NCI-H2196 (cell line): Measurements from ENCODE around the gene TMPRSS9.

Source experiments
- DNase-seq: peaks from one replicate; lab custom pipeline; 2025; ENCODE audit not compliant: unreplicated experiment; lab: John Stamatoyannopoulos, UW

Gene TMPRSS9

DNA sequence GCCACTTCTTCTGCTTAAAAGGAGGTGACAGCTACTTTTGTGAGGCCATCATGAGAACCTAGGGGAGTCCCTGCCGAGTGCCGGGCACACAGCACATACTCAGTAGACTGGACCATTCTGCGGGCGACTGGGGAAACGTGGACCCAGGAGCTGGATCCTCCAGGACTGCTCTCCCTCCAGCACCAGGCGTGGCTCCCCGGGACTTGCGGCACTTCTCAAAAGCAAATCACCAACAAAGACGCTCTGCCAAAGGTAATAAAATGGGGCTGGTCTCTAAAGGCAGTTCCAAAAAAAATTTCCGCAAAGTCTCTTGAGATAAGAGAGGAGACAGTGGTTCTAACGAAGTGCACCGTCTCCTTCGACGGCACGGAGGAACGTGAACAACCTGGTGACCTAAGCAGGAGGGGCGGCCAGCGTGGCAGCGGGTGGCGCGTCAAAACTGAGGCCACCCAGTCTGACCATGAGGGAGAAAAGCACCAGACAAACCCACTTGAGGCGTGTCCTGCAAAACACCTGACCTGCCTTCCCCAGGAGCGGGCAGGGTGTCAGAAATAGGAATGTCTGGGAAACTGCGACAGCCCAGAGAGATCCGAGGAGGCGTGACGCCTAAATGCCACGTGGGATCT is 1.4 kb upstream of the TMPRSS9 start:
- no peak for DNase-seq

DNA sequence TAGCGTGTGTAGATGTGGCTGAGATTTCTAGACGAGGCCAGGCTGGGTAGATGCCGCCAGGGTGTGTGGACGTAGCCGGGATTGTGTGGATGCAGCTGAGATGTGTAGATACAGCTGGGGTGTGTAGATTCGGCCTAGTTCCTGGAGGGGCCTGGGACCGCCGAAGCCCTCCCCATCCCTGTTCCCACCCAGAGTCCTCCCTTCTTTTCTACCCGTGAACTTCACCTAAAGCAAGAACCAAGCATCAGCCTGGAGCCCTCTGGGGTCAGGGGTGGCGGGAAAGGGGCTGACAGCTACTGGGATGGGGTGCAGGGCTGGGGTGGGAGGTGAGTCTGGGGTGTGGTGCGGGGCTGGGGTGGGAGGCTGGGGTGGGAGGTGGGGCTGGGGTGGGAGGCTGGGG is 768 bp downstream of the TMPRSS9 start:
- DNase-seq = no peak

DNA sequence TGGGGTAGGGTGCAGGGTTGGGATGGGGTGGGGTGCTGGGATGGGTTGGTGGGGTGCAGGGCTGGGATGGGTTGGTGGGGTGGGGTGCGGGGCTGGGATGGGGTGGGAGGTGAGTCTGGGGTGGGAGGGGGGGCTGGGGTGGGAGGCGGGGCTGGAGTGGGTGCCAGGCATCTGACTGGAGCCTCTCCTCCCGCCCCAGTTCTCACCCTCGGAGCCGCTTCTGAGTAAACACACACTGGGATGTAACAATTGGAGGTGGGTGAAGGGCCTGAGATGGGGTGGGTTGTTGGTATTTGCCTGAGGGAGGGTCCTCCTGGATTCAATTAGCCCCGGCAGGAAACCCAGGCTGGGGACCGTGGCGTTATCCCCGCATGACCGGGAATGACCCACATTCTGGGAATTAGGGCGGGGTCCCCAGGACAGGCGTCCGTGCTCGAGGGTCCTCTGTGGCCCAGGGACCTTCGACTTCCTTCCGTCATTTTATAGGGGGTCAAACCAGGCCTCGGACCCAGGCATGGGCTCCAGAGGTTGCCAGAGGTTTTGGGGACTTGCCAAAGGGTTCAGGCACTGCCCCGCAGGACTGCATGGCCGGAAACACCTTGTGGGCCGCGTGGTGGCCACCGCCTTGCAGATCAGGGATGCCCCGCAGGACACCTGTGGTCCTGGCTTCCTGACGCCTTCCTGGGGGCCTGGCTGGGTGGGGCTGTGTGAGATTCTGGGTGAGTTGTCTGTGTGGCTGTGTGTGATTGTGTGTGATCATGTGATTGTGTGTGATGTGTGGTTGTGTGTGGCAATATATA is 1.4 kb downstream of the TMPRSS9 start:
- DNase-seq = no peak

DNA sequence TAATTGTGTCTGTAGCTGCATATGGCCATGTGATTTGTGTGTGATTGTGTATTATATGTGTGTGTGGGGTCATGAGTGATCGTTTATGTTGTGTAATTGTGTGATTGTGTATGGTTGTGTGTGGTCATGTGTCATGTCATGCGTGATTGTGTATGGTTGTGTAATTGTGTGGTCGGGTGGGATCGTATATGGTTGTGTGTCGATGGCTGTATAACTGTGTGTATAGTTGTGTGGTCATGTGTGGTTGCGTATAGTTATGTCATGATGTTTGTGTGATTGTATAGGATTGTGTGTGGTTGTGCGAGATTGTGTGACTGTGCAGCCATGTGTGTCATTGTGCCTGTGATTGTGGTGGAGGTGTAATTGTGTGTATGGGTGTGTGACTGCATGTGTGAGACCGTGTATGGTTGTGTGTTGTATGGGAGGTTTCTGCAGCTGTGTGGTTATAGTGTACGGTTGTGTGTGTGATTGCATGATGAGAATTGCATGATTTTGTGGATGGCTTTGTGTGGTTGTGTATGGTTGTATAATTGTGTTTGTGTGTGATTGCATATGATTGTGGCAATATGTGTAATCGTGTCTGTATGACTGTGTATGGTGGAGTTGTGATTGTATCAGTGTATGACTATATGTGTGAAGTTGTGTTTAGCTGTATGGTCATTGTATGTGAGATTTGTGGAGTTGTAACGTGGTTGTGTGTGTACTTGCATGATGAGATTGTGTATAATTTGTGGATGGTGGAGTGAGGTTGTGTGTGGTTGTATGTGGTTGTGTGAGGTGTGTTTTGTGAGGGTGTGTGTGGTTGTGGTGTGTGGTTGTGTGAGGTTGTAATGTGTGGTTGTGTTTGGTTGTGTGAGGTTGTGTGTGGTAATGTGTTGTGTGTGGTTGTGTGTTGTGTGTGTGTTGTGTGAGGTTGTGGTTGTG is 2.2 kb downstream of the TMPRSS9 start:
- DNase-seq = no peak

DNA sequence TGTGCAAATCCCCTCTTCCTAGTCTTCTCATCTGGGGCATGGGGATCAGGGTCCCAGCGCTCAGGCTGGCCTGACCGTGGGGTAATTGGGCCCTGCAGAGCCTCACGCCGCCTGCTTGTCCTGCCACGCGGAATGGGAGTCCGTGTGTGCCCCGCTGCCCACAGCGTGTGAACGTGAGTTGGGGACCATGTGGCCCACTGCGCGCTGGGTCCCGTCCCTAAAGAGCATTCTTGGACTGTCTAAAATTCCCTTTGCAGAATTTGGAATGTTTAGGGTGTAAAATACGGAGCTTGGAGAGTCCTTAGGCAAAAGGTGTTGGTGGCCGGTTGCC is 2.9 kb downstream of the TMPRSS9 start:
- no peak for DNase-seq

DNA sequence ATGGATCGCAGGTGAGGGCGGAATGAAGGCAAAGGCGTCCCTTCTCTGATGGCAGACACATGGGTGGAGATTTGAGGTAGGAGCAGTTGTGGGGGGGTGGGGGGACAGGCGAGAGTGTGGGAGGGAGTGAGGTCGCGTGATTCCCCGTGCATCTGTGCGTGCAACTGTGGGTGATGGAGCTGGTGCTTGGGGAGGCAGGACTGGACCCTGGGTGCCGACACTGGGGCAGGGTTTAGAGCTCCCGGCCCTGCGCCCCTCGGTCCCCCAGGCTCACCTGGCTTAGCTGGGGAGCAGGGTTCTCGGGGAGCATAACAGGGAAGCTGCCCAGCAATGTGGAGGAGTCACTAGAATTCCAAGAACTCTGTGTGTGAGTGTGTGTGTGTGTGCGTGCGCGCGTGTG is 3.4 kb downstream of the TMPRSS9 start:
- no peak for DNase-seq

DNA sequence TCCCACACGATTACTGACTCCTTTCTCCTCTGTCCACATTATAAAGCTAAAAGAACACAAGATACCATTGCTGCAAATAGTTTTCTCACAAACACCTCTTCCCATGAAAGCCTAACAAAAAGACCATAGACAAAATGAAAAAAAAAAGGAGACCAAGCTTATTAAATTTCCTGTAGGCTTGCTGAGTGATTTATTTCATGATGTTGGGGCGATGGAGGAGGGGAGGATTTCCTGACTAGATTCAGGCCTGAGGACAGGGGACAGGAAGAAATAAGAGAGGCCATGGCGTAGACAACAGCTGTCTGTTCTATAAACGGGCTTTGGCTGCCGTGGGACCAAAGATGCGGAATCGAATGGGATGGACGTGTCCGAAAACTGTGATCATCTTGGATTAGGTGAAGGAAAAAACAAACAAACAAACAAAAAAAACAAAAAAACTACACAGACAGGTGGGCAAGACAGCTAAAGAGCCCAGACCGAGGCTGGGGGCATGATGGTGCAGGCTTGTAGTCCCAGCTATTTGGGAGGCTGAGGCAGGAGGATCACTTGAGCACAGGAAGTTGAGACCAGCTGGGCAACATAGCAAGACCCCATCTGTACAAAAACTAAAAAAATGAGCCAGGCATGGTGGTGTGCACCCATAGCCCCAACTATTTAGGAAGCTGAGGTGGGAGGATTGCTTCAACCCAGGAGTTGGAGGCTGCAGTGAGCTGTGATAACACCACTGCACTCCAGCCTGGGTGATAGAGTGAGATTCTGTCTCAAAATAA is 5.3 kb downstream of the TMPRSS9 start:
- no peak for DNase-seq

DNA sequence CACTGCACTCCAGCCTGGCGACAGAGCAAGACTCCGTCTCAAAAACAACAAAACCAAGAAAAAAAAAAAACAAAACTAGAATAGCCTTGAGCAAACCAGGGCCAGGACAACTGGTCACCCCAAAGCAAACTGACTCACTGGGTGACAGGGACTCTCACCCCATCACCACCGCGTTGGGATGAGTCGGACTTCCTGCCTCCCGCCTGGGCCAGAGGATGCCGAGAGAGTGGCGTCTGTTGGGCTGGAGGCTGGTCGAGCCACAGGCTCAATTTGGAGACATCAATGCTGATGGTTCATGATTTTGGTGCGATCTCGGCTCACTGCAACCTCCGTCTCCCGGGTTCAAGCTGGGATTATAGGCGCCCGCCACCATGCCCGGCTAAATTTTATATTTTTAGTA is 11.6 kb downstream of the TMPRSS9 start:
- DNase-seq = no peak

DNA sequence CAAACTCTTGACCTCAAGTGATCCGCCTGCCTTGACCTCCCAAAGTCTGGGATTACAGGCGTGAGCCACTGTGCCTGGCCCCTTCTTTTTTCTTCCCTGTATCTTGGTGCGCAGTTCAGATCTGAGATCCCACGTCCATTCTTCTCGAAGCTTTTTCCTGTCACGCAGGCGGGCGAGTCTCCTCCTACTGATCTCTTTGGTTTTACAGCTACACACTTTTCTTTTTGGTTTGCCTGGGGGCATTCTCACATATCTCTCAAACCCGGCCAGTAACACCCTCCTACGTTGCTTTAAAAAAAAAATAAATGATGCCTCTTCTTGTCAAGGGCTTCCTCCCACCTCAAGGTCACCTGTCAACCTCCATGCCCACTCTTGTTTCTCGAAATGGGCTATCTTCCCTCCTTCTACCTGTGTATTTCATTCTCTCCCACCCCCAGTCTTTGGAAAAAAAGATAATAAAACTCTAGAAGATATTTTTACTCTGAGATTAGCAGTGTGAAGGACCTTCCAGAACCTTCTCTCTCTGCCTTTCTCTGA is 12.1 kb downstream of the TMPRSS9 start:
- no peak for DNase-seq

DNA sequence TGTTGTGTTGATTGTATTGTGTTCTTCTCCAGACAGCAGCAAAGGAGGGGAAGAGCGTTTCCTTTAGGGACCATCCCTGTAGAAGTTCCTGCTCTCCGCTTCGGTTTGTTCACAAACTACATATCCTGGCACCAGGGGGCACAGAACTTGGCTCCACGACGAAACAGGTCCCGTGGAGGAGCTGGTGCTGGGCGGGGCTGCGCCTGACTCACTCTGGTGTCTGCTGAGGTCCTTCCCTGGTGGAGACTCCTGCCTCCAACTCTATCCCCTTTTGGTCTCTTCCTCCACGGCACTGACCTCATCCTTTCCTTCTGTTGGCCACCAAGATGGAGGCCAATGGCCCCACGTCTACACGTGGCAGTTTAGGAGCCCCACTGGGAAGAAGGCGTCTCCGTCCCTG is 14.7 kb downstream of the TMPRSS9 start:
- DNase-seq = no peak

DNA sequence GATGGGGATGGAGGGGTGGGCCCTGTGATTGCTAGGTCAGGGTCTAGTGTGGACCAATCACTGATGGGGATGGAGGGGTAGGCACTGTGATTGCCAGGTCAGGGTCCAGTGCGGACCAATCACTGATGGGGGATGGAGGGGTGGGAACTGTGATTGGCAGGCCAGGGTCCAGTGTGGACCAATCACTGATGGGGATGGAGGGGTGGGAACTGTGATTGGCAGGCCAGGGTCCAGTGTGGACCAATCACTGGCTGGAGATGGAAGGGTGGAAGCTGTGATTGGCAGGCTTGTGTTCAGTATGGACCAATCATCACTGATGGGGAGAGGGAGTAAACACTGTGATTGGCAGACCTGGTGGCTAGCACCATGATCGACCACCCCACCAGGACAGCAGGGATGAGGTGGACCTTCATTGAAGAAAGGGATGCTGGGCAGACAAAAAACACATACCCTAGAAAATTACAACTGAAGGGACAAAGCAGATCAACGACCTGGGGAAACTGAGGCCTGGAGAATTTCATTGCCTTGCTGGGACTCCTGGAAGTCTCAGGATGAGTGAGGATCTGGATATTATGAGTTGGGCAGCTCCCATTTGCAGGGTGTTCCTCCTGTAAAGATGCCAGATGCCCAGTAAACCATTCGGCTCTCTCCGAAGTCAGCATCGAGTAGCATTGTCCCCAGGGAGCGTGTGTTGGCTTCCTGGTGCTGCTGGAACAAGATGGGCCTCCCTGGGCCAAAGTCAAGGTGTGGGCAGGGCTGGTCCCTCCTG is 15.5 kb downstream of the TMPRSS9 start:
- no peak for DNase-seq

DNA sequence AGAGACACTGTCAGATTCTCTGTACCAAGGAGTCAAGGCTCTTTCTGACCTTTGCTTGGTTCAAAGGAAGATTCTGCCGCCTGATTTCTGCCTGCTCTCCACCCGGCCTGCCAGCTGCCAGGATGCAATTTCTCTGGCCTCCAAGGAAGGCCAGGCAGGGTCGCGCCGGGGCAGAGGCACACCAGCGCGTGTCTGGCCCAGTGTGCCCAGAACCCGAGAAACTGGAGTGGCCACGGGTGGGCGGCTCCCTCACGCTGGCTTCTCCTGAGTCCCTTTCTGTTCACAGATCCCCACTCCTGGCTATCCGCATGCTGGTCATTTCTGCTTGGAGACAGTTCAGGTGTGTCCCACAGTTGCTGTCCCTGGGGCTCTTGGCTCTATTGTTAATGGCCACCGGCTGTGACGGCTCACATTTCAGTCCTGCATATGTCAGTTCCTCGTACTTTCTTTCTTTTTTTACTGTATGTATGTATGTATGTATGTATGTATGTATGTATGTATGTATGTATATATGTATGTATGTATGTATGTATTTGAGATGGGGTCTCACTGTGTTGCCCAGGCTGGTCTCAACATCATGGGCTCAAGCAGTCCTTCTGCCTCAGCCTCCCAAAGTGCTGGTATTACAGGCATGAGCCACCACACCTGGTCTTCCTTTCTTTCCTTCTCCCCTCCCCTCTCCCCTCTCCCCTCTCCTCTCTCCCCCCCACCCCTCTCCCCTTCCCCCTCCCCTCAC is 16.9 kb downstream of the TMPRSS9 start:
- peak; percentile 32 for DNase-seq

DNA sequence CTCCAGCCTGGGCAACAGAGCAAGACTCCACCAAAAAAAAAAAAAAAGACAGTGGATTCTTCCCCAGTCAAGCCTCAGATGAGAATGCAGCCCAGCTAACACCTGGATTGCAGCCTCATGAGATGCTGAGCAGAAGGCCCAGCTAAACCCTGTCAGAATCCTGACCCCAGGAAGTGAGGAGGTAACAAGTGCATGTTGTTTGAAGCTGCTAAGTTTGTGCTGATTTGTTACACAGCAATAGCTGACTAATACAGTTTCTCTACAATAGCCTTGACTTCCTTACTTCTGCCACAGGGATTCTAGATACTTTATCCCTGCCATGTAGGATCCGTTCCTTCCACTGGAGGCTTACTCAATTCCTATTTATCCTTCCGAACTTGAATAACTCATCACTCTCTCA is 20.5 kb downstream of the TMPRSS9 start:
- no peak for DNase-seq

DNA sequence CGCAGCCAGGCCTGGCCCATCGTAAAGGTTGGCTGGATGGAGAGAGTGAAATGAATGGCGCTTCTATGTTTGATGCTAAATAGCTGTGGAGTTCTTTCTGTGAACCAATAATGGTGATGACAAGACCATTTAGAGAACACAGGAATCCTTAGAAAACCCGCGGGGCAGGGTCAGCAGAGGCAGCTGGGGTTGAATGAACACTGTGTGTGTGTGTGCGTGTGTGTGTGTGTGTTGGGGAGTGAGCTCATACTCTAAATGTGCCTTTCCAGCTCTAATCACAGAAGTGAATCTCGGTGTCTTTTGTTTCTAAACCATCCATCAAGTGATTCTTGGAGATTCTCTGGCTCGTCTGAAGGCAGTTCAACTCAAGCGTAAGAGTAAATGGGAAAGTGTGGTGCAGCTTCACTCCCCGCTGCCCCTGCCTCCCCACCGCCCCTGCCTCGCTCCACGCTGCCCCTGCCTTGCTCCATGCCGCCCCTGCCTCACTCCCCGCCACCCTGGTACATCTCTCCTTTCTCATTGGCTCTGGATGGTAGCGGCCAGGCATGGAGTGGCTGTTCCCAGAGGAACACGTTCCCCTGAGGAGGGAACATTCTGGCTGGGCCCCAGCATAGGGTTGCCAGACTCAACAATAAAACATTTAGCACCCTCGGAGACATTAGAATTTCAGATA is 21.2 kb downstream of the TMPRSS9 start:
- no peak for DNase-seq

DNA sequence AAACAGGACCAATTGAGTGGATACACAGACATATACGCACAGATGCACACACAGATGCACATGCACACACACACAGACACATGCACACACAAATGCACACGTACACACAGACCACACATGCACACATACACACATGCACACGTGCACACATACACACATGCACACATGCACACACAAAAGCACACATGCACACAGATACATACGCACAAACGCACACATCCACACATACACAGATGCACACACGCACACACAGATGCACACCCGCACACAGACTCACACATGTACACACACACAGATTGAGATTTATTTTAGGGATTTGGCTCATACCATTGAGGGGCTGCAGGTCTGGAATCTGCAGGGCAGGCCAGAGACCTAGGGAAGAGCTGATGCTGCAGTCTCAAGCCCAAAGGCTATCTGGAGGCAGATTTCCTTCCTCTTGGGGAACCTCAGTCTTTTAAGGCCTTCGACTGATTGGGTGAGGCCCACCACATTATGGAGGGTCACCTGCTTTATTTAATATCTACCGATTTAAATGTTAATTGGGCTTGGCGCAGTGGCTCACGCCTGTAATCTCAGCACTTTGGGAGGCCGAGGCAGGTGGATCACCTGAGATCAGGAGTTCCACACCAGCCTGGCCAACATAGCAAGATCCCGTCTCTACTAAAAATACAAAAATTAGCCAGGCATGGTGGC is 22.6 kb downstream of the TMPRSS9 start:
- DNase-seq = no peak

DNA sequence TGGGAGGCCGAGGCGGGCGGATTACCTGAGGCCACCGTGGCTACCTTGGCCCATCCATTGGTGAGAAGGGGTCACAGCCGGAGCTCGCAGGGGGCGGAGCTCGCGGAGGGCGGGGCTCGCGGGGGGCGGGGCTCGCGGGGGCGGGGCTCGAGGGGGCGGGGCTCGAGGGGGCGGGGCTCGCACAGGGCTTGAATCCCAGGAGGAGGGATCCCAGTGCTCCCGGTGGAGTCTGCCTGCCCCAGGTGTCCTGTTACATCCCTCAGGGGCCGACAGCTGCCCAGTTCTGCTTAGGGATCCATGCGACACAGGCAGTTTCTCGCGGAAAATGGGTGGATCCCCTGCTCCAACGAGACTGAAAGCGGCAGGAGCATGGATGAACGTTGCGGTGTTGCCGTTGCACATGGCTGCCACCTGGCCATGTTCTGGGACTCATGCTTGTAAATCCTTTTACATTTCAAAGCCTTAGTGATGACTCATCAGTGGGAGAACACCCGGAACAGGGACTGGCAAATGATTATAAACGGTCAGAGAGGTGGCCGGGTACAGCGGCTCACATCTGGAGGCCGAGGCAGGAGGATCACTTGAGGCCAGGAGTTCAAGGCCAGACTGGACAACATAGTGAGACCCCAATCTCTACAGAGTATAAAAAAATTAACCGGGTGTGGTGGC is 25.1 kb downstream of the TMPRSS9 start:
- DNase-seq = peak; percentile 88

DNA sequence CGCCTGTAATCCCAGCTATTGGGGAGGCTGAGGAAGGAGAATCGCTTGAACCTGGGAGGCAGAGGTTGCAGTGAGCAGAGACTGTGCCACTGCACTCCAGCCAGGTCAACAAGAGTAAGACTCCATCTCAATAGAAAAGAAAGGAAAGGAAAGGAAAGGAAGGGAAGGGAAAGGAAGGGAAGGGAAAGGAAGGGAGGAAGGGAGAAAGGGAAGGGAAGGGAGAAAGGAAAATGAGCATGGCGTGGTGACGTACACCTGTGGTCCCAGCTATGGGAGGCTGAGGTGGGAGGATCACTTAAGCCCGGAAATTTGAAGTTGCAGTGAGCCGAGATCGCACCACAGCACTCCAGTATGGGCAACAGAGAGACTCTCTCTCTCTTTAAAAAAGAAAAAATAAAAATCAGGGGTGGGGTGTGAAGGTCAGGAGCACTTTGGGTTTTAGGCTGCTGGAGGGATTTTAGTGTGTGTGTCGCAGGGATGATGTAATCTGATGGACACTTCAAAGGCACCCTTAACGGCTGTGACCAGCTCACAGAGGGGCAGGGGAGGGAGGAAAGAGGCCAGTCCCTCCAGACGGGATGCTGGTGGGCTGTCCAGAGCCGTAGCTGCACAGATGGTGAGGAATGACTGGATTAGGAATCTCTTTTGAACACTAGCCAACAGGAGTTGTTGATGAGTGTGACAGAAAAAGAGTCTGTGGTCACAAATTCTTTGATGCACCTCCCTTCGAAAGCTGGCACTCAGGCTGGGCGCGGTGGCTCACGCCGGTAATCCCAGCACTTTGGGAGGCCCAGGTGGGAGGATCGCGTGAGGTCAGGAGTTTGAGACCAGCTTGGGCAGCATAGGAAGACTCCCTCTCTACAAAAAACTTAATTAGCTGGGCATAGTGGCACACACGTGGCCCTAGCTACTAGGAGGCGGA is 27.6 kb downstream of the TMPRSS9 start:
- DNase-seq = no peak
